AG04449 (cell line): ENCODE data around the gene COL26A1.

Experiments used
- CTCF ChIA-PET: fragments of 350-600 bp; formaldehyde crosslinking; extraction: SDS; loops from one replicate; lab custom pipeline; 2021; ENCODE audit warnings: antibody characterized with exemption; lab: Yijun Ruan, JAX
- POLR2A ChIA-PET: fragments of 400-600, 350-600 bp; formaldehyde crosslinking; extraction: SDS; loops from one replicate; lab custom pipeline; 2020; ENCODE audit warnings: antibody characterized with exemption, inconsistent platforms; lab: Yijun Ruan, JAX
- DNase-seq: peaks from one replicate; pipeline ENCODE4 v3.0.0-alpha.2; 2010; ENCODE audit warnings: low read depth, low spot score
- H3K4me3 ChIP-seq: 2 replicates; pipeline ENCODE4 v1.5.1; 2011; ENCODE audit warnings: low read depth, mild to moderate bottlenecking, control low read depth, low read length
- TF ChIP-seq, protein P1 (sequence below): IDR thresholded peaks from one replicate; pipeline ENCODE4 v1.5.1; 2011; ENCODE audit warnings: mild to moderate bottlenecking, moderate library complexity, low read length, control low read depth, inconsistent platforms; ENCODE audit not compliant: insufficient read depth; ENCODE audit errors: missing control alignments

COL26A1 gene

DNA sequence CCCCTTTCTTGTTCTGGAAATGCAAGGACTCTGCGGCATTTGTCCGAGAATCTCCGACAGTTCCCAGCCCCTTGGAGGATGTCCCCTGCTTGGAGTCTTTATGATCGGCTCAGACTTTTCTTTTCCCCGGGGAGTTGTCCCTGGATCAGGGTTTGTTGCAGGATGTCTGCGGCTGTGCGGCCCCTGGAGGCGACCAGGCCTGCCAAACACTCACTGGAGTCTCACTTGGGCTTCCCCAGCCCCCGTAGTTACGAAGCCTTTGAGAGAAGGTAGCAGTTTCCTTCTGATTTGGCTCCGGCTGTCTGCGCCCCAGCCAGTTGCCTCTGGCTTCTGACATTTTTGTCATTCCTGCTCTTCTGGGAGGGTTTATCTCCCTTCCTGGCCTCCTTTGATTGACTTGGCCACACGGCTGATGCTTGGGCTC lies 16.1 kb downstream of the COL26A1 start:
- ChIA-PET POLR2A (no interaction called here), CTCF (interaction anchor here (3.5 kb wide), 1 partner anchor 14 kb away, joined by 20 read pairs; no protein-coding TSS in a partner anchor)
- TF ChIP-seq, protein P1, sequence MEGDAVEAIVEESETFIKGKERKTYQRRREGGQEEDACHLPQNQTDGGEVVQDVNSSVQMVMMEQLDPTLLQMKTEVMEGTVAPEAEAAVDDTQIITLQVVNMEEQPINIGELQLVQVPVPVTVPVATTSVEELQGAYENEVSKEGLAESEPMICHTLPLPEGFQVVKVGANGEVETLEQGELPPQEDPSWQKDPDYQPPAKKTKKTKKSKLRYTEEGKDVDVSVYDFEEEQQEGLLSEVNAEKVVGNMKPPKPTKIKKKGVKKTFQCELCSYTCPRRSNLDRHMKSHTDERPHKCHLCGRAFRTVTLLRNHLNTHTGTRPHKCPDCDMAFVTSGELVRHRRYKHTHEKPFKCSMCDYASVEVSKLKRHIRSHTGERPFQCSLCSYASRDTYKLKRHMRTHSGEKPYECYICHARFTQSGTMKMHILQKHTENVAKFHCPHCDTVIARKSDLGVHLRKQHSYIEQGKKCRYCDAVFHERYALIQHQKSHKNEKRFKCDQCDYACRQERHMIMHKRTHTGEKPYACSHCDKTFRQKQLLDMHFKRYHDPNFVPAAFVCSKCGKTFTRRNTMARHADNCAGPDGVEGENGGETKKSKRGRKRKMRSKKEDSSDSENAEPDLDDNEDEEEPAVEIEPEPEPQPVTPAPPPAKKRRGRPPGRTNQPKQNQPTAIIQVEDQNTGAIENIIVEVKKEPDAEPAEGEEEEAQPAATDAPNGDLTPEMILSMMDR: no peak
- H3K4me3 ChIP-seq: no peak overlapping the region
- DNase-seq: no peak

DNA sequence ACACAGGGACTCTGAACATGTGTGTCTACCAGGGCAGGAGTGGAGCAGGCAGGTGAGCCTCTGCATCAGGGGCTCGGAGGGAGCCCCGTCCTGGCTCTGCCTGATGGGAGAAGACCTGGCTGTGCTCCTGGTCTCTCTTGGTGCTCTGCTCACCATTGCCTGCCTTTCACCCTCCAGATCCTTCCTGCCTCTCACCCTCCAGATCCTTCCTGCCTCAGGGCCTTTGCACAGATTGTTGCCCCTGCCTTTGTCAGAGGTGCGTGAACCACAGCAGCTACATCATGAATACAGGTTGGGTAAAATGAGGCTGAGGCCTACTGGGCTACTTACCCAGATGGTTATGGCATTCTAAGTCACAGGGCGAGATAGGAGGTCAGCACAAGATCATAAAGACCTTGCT lies 16.6 kb downstream of the COL26A1 start:
- POLR2A ChIA-PET: no interaction called here
- TF ChIP-seq, protein P1: no peak
- CTCF ChIA-PET: interaction anchor here (3.5 kb wide), 1 partner anchor 15 kb away, joined by 20 read pairs; no protein-coding TSS in a partner anchor
- no peak for DNase-seq
- H3K4me3 ChIP-seq: no peak overlapping the region

DNA sequence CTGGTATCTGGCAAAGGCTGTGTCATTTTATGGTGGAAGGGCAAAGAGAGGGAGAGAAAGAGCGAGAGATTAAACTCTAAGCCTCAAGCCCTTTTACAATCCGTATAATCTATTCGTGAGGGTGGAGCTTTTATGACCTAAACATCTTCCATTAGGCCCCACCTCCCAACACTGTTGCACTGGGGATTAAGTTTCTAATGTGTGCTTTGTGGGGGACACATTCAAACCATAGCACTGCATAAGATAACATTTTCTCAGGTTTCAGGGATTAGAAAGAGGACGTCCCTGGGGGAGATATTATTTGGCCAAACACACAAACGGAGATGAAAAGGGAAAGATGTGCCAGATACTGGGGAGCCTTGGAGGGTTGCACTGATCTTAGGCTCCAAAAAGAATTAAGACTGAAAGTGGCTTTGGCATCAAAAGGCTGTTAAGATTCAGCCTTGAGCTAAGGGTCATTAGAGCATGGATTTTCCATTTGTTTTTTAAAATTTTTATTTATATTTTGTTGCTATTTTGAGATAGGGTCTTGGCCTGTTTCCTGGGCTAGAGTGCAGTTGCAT lies 19.0 kb downstream of the COL26A1 start:
- ChIA-PET POLR2A (no interaction called here), CTCF (interaction anchor here (1.6 to 1.9 kb wide), 2 partner anchors 17 to 30 kb away, joined by 3 to 6 read pairs; no protein-coding TSS in a partner anchor)
- DNase-seq: no peak
- TF ChIP-seq, protein P1: no peak
- H3K4me3 ChIP-seq: no peak overlapping the region

DNA sequence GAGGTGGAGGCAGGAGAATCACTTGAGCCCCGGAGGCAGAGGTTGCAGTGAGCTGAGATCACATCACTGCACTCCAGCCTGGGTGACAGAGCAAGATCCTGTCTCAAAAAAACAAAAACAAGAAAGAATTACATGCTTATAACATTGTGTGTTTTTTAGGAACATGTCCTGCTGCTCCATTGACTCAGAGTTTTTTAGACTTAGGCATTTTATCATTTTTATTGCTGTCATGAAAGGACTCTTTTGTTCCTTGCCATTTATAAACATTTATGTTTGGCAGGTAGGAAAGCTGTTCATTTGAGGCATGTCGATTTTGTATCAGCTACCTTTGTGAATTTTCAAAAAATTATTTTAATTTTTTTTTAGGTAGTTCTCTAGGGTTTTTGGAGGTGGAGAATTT lies 20.3 kb downstream of the COL26A1 start:
- TF ChIP-seq, protein P1: no peak
- POLR2A ChIA-PET: no interaction called here
- no peak for DNase-seq
- no peak overlapping the region for H3K4me3 ChIP-seq
- CTCF ChIA-PET: interaction anchor here (0.7 to 1.5 kb wide), 4 partner anchors 10 to 20 kb away, joined by 3 to 4 read pairs (median 3); partner anchors contain the start of gene COL26A1

DNA sequence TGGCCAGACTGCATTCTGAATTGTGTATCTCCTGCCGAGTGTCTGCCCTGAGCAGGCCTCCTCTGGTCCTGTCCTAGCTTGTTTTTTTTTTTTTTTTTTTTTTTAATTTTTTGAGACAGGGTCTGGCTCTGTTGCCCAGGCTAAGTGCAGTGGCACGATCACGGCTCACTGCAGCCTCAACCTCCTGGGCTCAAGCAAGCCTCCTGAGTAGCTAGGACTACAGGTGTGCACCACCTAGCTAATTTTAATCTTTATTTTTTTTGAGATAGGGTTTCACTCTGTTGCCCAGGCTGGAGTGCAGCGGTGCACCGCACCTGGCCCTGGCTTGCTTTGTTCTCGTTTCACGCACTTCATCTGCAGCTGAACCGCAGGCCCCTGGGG lies 23.5 kb downstream of the COL26A1 start:
- TF ChIP-seq, protein P1: no peak
- H3K4me3 ChIP-seq: no peak overlapping the region
- ChIA-PET CTCF (interaction anchor here (0.7 to 2.0 kb wide), 4 partner anchors 22 to 103 kb away, joined by 3 to 12 read pairs (median 4); partner anchors contain the start of gene COL26A1), POLR2A (no interaction called here)
- no peak for DNase-seq

DNA sequence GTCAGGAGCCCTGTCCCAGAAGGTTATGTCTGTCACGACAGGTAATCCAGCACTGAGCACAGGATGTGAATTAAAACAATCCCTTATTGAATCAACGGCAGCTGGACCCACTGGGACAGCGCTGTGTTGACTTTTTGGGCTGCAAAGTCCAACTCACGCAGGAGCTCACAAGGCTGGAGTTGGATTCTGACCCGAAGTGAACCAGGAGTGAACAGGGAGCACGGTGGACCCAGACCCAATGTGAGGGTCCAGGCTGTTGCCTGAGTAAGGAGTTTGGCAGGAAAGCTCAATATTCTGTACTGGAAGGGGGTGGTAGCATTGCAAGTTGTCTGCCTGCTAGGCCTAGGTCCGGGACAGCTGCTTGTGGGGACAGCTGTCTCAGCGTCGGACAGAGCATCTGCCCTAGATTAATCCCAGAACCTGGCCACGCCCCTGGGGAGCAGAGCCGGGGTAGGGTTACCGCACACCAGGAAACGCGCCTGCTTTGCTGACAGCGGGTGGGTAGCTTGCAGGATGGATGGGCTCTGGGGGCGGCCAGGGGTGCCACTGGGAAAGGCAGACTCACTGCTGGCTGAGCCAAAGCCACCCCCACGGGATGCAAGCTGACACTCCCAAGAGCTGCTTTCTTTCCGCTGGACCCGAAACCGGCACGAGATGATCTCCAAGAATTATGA lies 24.0 kb downstream of the COL26A1 start:
- no peak for DNase-seq
- TF ChIP-seq, protein P1: no peak
- ChIA-PET CTCF (interaction anchor here (0.7 to 2.0 kb wide), 5 partner anchors 12 to 104 kb away, joined by 3 to 12 read pairs (median 4); partner anchors contain the start of gene COL26A1), POLR2A (no interaction called here)
- peak overlapping the region; percentile 27; the same call in 1 of the 2 replicates for H3K4me3 ChIP-seq
